HG03196 (cell line): ENCODE results near the gene RAB29.

Source experiments
- ATAC-seq: cut with Tn5 transposase; IDR thresholded peaks from one replicate; pipeline ENCODE4 v1.9.1; 2021; ENCODE audit not compliant: unreplicated experiment

RAB29 gene

DNA sequence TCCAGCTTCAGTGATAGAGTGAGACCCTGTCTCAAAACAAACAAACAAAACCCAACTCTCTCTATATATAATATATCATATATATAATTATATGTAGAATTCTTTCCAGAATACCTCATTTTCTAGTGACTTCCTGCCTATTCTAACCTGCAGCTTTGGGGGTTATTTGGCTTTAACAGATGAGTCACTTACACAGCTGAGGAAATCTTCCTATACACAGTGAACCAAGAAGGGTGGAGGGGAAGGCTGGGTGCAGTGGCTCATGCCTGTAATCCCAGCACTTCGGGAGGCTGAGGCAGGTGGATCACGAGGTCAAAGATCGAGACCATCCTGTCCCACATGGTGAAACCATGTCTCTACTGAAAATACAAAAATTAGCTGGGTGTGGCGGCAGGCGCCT lies 9.2 kb downstream of the RAB29 start:
- no peak for ATAC-seq

DNA sequence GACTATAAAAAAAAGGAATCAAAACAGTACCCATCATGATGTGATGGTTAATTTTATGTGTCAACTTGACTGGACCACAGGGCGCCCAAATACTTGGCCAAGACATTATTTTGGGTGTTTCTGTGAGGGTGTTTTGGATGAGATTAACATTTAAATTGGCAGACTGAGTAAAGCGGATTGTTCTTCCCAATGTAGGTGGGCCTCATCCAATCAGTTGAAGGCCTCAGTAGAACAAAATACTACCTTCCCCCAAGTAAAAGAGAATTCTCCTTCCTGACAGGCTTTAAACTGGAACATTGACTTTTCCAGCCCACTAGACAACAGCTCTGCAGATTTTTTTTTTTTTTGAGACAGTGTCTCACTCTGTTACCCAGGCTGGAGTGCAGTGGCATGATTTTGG lies 10.7 kb downstream of the RAB29 start:
- no peak for ATAC-seq

DNA sequence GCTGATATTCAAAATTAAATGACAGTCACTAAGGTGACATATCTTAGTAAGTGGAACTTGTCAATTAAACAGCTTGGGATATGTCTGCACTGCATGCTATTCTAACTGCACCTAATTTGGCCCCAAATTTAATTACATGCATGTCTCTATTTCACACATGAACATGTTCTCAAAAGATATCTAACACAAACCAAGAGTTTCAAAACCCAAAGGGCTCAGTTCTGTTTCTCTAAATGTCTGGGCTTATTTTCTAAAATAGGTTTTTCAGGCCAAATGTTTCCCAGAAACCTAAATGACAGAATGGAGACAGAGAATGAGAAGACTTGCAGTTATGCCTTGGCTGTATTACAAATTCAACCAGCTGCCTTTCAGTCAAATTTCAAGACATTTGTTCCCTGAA lies 11.3 kb downstream of the RAB29 start:
- no peak for ATAC-seq

DNA sequence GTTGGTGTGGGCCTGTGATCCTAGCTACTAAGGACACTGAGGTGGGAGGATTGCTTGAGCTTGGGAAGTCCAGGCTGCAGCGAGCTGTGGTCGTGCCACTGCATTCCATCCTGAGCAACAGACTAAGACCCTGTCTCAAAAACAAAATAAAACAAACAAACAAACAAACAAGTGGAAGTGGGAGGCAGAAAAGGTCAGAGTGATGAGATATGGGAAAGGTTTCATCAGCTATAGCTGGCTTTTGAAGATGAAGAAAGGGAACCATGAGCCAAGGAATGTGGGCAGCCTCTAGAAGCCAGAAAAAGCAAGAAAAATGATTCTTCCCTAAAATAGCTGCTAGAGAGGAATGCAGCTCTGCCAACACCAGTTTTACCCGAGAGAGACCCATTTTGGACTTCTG lies 14.7 kb downstream of the RAB29 start:
- no peak for ATAC-seq

GRCh38 chr1:205756552-205756951 lies 18.7 kb downstream of the RAB29 start:
- no peak for ATAC-seq

GRCh38 chr1:205754857-205755256 lies 20.4 kb downstream of the RAB29 start:
- ATAC-seq = no peak

GRCh38 chr1:205751036-205751651 lies 24.1 kb downstream of the RAB29 start:
- no peak for ATAC-seq

DNA sequence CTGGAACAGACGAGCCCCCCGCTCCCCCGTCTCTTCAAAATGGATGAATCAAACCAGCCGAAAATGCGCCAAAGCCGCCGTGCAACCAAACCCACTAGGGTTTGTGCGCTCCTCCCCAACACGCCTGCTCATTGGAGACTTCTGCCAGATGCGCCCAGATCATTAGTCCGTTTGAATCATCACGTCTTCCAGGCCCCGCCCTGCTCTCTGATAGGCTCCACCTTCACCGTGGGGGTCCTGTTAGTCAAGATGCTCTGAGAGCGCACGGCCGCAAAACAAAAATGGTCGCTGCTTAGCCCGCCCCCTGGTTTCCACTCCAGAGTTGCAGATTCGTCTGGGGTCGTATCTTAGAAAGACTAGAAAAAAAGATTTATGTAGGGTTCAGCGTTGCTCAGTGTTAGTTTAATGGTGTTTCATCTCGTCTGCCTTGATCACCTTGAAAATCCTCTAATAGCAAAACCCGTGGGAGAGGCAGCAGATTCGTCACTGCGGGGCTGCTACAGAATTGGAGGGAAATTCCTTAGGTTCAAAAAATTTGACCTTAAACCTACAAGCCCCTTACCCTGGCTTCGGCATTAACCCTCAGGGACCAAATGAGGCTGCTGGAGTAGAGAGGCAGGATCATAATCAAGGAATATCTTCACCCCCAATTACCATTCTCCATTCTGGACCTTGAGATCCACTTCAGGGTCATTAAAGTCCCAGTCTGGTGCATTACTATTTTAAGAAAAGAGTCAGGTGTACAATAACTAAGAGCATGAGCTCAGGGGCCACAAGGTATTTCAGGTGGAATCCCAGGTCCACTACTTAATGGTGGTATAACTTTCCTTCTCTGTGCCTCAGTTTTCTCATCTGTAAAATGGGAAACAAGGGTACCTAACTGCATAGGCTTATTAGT lies 24.9 kb downstream of the RAB29 start, which contains the start of gene NUCKS1:
NUCKS1 (minus strand) TSS at position 45 of the 898 bp plus-strand sequence. CDS start 209 bp downstream, outside the sequence.
- ATAC-seq = peak; percentile 82

- ATAC-seq = peak; percentile 80
Observed at GRCh38 chr1:205749234-205750137, 25.8 kb downstream of the RAB29 start.

DNA sequence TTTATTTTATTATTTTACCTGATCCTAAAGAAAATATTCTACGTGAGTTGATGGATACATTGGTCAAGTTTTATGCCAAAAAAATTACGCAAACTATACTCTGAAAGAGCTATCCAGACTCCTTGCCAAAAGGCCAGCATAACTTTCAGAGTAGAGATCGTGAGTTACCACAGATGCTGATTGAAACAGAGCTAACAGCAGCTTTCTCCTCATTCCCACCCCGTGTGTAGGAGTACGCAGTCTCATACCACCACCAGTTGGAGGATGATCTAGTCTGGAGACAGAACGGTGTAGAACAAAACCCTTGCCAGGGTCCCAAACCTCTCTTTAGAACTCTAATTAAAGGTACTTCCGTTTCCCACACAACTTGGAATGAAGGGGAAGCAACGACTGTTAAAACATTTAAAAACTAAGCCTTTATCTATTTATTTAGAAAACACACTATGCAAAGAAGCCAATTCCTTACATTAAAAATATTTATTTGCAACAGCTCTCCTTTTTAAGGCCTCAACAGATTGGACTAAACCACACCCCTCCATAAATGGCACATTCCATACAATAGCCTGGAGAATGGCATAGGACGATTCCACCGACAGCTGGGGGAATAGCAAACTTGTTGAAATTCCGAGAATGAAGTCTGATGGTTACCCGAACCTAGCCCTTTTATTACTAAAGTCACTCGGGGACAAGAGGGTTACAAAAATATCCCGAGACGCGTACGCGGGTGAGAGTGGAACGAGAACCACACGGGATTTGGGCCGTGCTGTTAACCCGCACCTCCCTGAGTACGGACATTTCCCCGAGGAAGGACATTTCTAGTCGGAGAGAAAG lies 26.7 kb downstream of the RAB29 start:
- peak; percentile 19 for ATAC-seq

- ATAC-seq = no peak
Observed at GRCh38 chr1:205746757-205747412, 28.4 kb downstream of the RAB29 start.

DNA sequence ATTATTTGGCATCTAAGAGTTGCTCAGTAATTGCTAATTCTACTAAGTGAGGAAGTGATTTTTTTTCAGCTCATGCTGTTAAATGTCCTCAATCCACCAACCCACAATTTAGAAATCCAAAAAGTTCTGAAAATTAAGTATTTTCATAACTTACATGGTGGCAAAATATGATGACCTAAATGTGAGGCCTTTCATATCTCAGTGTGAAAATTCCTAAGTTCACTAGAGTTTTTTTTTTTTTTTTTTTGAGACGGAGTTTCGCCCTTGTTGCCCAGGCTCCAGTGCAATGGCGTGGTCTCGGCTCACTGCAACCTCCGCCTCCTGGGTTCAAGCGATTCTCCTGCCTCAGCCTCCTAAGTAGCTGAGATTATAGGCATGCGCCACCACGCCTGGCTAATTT lies 30.9 kb downstream of the RAB29 start:
- no peak for ATAC-seq

DNA sequence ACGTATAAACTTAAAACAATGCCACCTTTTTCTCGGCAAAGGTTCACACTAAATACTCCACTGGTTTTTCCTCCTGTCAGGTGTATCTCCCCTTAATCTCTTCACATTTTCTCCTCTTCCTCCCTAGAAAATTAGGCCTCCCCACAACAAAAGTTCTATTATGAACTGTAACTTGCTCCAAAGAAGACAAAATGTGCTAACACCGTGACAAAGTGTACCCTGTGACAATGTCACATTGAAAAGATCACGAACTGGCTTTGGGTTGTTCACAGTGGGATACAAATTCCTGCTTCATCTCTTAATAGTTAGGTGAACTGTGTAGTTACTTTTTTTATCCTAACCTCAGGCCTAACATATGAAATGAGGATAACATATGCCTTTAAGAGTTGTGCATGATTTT lies 31.3 kb downstream of the RAB29 start:
- no peak for ATAC-seq

DNA sequence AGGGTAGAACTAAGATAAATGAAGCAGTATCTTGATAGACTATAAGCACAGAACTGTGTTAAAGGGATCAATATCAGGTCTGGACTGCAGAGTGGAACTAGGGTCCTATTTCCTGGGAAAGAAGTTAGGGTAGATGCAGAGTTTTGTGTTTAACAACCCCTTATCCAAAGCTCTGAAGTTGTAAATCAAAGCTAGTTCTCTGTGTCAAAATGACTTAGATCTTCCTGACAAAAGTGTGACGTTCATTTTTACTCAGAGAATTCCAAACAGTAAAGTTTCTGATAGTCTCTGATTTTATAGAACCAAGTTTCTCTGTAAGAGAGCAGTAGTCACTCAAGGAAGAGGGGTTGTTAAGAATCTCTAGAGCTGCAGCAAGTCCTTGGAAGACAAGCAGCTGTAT lies 33.6 kb downstream of the RAB29 start:
- ATAC-seq = no peak

- no peak for ATAC-seq
Observed at GRCh38 chr1:205739348-205740160, 35.7 kb downstream of the RAB29 start.

GRCh38 chr1:205735218-205735617 lies 40.1 kb downstream of the RAB29 start:
- no peak for ATAC-seq

- no peak for ATAC-seq
Observed at GRCh38 chr1:205733438-205734175, 41.7 kb downstream of the RAB29 start.

DNA sequence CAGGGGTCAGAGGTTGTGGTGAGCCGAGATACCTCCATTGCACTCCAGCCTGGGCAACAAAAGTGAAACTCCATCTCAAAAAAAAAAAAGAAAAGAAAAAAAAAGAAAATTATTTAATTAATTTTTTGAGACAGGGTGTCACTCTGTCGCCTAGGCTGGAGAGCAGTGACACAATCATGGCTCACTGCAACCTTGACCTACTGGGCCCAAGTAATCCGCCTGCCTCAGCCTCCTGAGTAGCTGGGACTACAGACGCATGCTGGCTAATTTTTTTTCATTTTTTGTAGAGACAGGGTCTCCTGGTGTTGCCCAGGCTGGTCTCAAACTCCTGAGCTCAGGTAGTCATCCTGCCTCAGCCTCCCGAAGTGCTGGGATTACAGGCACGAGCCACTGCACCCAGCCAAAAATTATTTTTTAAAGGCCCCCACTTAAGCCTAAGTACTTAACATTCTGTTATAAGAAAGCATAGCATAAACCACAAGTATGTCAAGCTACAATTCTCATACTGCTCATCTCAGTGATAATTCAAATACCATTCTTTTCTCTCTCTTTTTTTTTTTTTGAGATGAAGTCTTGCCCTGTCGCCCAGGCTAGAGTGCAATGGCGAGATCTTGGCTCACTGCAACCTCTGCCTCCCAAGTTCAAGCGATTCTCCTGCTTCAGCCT lies 45.2 kb downstream of the RAB29 start:
- ATAC-seq = no peak
